WTC11 (cell line): ENCODE results near the gene LRMDA. TPM values are rescaled to one million over a fixed set of nuclear protein-coding genes. Genes with fewer than 3 reads are reported as not detected.

Experiments used
- ATAC-seq: fragments of 200-7000 bp; cut with Tn5 transposase; 2 replicates; pipeline ENCODE4 v1.10.0; 2021; ENCODE audit warnings: mild to moderate bottlenecking, moderate library complexity
- CTCF ChIA-PET: fragments of 300-600 bp; sonication (Branson Sonifier 250); formaldehyde crosslinking; loops from one replicate; lab custom pipeline; 2021; ENCODE audit warnings: antibody characterized with exemption; lab: Charles Lee
- POLR2A ChIA-PET: fragments of 350-600 bp; sonication (Branson Sonifier 250); formaldehyde crosslinking; loops from one replicate; lab custom pipeline; 2021; ENCODE audit warnings: antibody characterized with exemption; lab: Charles Lee
- DNase-seq: peaks from one replicate; pipeline ENCODE4 v3.0.0; 2021; ENCODE audit warnings: low spot score
- H3K27ac Mint-ChIP-seq: 2 replicates; pipeline ENCODE4 v1.8.0; 2021; ENCODE audit warnings: mixed read lengths
- H3K27me3 Mint-ChIP-seq: 2 replicates; pipeline ENCODE4 v1.8.0; 2021; ENCODE audit warnings: low read depth, mild to moderate bottlenecking, moderate library complexity, mixed read lengths
- H3K36me3 Mint-ChIP-seq: 2 replicates; pipeline ENCODE4 v1.8.0; 2021; ENCODE audit warnings: mixed read lengths
- H3K4me1 Mint-ChIP-seq: 2 replicates; pipeline ENCODE4 v1.8.0; 2022; ENCODE audit warnings: mixed read lengths
- H3K4me3 Mint-ChIP-seq: 2 replicates; pipeline ENCODE4 v1.8.0; 2021; ENCODE audit warnings: mild to moderate bottlenecking, moderate library complexity, mixed read lengths
- H3K9me3 Mint-ChIP-seq: 2 replicates; pipeline ENCODE4 v1.8.0; 2021; ENCODE audit warnings: mixed read lengths
- FOXK1 ChIP-seq: sonication (generic); formaldehyde crosslinking; IDR thresholded peaks from 2 replicates; pipeline ENCODE4 v1.8.0; 2022; ENCODE audit warnings: mild to moderate bottlenecking, moderate library complexity, missing genetic modification reagents
- HMGA2 ChIP-seq: fragments of 250-450 bp; sonication (Bioruptor Pico); IDR thresholded peaks from 2 replicates; pipeline ENCODE4 v1.4.0; 2021; ENCODE audit warnings: mild to moderate bottlenecking, moderate library complexity
- IRF2 ChIP-seq: sonication (generic); formaldehyde crosslinking; IDR thresholded peaks from 2 replicates; pipeline ENCODE4 v1.8.0; 2022; ENCODE audit warnings: low read depth, missing genetic modification reagents, borderline replicate concordance
- MYBL2 ChIP-seq: sonication (generic); formaldehyde crosslinking; IDR thresholded peaks from 2 replicates; pipeline ENCODE4 v1.8.1; 2023; ENCODE audit warnings: mild to moderate bottlenecking, moderate library complexity, missing genetic modification reagents
- OVOL2 ChIP-seq: fragments of 250-450 bp; sonication (Bioruptor Pico); IDR thresholded peaks from 2 replicates; pipeline ENCODE4 v1.9.0; 2021; ENCODE audit warnings: mild to moderate bottlenecking, borderline replicate concordance
- RELA ChIP-seq: sonication (generic); formaldehyde crosslinking; IDR thresholded peaks from 2 replicates; pipeline ENCODE4 v1.8.1; 2022; ENCODE audit warnings: missing genetic modification reagents, mild to moderate bottlenecking, borderline replicate concordance
- TEAD4 ChIP-seq: sonication (generic); formaldehyde crosslinking; IDR thresholded peaks from 2 replicates; pipeline ENCODE4 v1.8.0; 2022; ENCODE audit warnings: mild to moderate bottlenecking, missing genetic modification reagents
- ZNF219 ChIP-seq: sonication (generic); formaldehyde crosslinking; IDR thresholded peaks from 2 replicates; pipeline ENCODE4 v1.8.0; 2023; ENCODE audit warnings: missing genetic modification reagents, mild to moderate bottlenecking, borderline replicate concordance
- ZNF263 ChIP-seq: sonication (generic); formaldehyde crosslinking; IDR thresholded peaks from 2 replicates; pipeline ENCODE4 v1.8.1; 2022; ENCODE audit warnings: low read depth, mild to moderate bottlenecking, moderate library complexity, missing genetic modification reagents
- total RNA-seq: library from RNA; stranded (reverse); gene quantifications from 3 replicates; pipeline ENCODE4 v1.2.3, GENCODE V29; 2021
- TF ChIP-seq, protein P1 (sequence below): sonication (generic); formaldehyde crosslinking; IDR thresholded peaks from 2 replicates; pipeline ENCODE4 v1.8.1; 2023; ENCODE audit warnings: mild to moderate bottlenecking, missing genetic modification reagents
- TF ChIP-seq, protein P2 (sequence below): sonication (generic); formaldehyde crosslinking; IDR thresholded peaks from 2 replicates; pipeline ENCODE4 v1.8.1; 2022; ENCODE audit warnings: mild to moderate bottlenecking, missing genetic modification reagents, moderate library complexity, borderline replicate concordance
- TF ChIP-seq, protein P3 (sequence below): sonication (generic); formaldehyde crosslinking; IDR thresholded peaks from 2 replicates; pipeline ENCODE4 v1.8.0; 2022; ENCODE audit warnings: mild to moderate bottlenecking, missing genetic modification reagents
- TF ChIP-seq, protein P4 (sequence below): sonication (generic); formaldehyde crosslinking; IDR thresholded peaks from 2 replicates; pipeline ENCODE4 v1.8.0; 2022; ENCODE audit warnings: mild to moderate bottlenecking, missing genetic modification reagents
- TF ChIP-seq, protein P5 (sequence below): sonication (generic); formaldehyde crosslinking; IDR thresholded peaks from 2 replicates; pipeline ENCODE4 v1.8.1; 2023; ENCODE audit warnings: mild to moderate bottlenecking, missing genetic modification reagents, moderate library complexity
- TF ChIP-seq, protein P6 (sequence below): sonication (generic); formaldehyde crosslinking; IDR thresholded peaks from 2 replicates; pipeline ENCODE4 v1.8.1; 2023; ENCODE audit warnings: mild to moderate bottlenecking, missing genetic modification reagents, borderline replicate concordance
- TF ChIP-seq, protein P7 (sequence below): sonication (generic); formaldehyde crosslinking; IDR thresholded peaks from 2 replicates; pipeline ENCODE4 v1.8.1; 2022; ENCODE audit warnings: missing genetic modification reagents, borderline replicate concordance
- TF ChIP-seq, protein P8 (sequence below): sonication (generic); formaldehyde crosslinking; IDR thresholded peaks from 2 replicates; pipeline ENCODE4 v1.8.1; 2022; ENCODE audit warnings: low read depth, mild to moderate bottlenecking, moderate library complexity, missing genetic modification reagents, borderline replicate concordance

The LRMDA gene
- total RNA-seq, 1 experiment from 2014 or later: 0.92 TPM

DNA sequence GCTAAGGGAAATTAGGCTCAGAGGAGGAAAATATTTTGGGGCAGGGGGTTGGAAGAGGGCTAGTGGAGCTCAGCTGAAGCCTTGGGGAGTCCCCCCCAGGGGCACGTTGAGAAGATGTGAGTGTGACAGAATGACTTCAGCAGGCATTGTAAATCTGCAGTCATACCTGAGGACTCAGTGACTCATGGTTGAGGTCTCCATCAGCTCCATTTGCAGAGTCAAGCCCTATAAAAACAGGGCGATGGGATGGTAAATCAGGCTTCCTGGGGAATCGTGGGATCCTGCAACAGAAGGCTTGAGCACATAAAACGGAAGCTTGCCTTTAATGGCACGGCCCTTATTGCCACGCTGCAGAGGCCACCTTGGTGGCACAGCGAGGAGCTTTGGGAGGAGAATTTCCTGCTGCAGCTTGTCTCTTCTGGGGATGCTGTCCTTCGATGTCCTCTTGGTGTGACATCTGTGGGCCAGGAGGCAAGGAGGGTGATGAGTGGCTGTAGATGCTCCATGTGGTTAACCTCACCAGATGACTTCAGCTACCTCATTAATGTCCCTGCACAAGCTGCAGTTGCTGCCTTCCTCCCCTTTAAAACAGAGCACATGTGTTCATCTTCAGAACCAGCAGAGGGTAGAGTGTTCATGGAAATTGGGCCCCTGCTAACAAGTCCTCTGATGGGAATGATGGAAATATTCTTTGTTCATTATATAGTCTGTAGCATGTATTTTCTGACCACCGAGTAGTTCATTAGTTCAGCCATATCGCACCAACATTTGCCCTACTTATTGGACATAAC, 285.9 kb downstream of the LRMDA start:
- ATAC-seq: no peak
- H3K27ac Mint-ChIP-seq: no peak overlapping the region
- H3K36me3 Mint-ChIP-seq: no peaks in the 10 kb centered on the region
- TF ChIP-seq, protein P1, sequence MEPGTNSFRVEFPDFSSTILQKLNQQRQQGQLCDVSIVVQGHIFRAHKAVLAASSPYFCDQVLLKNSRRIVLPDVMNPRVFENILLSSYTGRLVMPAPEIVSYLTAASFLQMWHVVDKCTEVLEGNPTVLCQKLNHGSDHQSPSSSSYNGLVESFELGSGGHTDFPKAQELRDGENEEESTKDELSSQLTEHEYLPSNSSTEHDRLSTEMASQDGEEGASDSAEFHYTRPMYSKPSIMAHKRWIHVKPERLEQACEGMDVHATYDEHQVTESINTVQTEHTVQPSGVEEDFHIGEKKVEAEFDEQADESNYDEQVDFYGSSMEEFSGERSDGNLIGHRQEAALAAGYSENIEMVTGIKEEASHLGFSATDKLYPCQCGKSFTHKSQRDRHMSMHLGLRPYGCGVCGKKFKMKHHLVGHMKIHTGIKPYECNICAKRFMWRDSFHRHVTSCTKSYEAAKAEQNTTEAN: no peak
- TF ChIP-seq MYBL2 (CRISPR knock-in tag) (no peak), RELA (CRISPR knock-in tag) (no peak), ZNF263 (CRISPR knock-in tag) (no peak), TEAD4 (CRISPR knock-in tag) (no peak), HMGA2 (CRISPR knock-in tag) (no peak), IRF2 (CRISPR knock-in tag) (no peak), ZNF219 (CRISPR knock-in tag) (no peak), FOXK1 (no peak), OVOL2 (no peak)
- TF ChIP-seq, protein P2, sequence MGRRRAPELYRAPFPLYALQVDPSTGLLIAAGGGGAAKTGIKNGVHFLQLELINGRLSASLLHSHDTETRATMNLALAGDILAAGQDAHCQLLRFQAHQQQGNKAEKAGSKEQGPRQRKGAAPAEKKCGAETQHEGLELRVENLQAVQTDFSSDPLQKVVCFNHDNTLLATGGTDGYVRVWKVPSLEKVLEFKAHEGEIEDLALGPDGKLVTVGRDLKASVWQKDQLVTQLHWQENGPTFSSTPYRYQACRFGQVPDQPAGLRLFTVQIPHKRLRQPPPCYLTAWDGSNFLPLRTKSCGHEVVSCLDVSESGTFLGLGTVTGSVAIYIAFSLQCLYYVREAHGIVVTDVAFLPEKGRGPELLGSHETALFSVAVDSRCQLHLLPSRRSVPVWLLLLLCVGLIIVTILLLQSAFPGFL (CRISPR knock-in tag): no peak
- TF ChIP-seq, protein P3, sequence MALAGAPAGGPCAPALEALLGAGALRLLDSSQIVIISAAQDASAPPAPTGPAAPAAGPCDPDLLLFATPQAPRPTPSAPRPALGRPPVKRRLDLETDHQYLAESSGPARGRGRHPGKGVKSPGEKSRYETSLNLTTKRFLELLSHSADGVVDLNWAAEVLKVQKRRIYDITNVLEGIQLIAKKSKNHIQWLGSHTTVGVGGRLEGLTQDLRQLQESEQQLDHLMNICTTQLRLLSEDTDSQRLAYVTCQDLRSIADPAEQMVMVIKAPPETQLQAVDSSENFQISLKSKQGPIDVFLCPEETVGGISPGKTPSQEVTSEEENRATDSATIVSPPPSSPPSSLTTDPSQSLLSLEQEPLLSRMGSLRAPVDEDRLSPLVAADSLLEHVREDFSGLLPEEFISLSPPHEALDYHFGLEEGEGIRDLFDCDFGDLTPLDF: no peak
- TF ChIP-seq, protein P4, sequence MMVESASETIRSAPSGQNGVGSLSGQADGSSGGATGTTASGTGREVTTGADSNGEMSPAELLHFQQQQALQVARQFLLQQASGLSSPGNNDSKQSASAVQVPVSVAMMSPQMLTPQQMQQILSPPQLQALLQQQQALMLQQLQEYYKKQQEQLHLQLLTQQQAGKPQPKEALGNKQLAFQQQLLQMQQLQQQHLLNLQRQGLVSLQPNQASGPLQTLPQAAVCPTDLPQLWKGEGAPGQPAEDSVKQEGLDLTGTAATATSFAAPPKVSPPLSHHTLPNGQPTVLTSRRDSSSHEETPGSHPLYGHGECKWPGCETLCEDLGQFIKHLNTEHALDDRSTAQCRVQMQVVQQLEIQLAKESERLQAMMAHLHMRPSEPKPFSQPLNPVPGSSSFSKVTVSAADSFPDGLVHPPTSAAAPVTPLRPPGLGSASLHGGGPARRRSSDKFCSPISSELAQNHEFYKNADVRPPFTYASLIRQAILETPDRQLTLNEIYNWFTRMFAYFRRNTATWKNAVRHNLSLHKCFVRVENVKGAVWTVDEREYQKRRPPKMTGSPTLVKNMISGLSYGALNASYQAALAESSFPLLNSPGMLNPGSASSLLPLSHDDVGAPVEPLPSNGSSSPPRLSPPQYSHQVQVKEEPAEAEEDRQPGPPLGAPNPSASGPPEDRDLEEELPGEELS (CRISPR knock-in tag): no peak
- TF ChIP-seq, protein P5, sequence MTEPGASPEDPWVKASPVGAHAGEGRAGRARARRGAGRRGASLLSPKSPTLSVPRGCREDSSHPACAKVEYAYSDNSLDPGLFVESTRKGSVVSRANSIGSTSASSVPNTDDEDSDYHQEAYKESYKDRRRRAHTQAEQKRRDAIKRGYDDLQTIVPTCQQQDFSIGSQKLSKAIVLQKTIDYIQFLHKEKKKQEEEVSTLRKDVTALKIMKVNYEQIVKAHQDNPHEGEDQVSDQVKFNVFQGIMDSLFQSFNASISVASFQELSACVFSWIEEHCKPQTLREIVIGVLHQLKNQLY: no peak
- TF ChIP-seq, protein P6, sequence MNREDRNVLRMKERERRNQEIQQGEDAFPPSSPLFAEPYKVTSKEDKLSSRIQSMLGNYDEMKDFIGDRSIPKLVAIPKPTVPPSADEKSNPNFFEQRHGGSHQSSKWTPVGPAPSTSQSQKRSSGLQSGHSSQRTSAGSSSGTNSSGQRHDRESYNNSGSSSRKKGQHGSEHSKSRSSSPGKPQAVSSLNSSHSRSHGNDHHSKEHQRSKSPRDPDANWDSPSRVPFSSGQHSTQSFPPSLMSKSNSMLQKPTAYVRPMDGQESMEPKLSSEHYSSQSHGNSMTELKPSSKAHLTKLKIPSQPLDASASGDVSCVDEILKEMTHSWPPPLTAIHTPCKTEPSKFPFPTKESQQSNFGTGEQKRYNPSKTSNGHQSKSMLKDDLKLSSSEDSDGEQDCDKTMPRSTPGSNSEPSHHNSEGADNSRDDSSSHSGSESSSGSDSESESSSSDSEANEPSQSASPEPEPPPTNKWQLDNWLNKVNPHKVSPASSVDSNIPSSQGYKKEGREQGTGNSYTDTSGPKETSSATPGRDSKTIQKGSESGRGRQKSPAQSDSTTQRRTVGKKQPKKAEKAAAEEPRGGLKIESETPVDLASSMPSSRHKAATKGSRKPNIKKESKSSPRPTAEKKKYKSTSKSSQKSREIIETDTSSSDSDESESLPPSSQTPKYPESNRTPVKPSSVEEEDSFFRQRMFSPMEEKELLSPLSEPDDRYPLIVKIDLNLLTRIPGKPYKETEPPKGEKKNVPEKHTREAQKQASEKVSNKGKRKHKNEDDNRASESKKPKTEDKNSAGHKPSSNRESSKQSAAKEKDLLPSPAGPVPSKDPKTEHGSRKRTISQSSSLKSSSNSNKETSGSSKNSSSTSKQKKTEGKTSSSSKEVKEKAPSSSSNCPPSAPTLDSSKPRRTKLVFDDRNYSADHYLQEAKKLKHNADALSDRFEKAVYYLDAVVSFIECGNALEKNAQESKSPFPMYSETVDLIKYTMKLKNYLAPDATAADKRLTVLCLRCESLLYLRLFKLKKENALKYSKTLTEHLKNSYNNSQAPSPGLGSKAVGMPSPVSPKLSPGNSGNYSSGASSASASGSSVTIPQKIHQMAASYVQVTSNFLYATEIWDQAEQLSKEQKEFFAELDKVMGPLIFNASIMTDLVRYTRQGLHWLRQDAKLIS (CRISPR knock-in tag): no peak
- TF ChIP-seq, protein P7, sequence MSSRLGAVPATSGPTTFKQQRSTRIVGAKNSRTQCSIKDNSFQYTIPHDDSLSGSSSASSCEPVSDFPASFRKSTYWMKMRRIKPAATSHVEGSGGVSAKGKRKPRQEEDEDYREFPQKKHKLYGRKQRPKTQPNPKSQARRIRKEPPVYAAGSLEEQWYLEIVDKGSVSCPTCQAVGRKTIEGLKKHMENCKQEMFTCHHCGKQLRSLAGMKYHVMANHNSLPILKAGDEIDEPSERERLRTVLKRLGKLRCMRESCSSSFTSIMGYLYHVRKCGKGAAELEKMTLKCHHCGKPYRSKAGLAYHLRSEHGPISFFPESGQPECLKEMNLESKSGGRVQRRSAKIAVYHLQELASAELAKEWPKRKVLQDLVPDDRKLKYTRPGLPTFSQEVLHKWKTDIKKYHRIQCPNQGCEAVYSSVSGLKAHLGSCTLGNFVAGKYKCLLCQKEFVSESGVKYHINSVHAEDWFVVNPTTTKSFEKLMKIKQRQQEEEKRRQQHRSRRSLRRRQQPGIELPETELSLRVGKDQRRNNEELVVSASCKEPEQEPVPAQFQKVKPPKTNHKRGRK (CRISPR knock-in tag): no peak
- TF ChIP-seq, protein P8, sequence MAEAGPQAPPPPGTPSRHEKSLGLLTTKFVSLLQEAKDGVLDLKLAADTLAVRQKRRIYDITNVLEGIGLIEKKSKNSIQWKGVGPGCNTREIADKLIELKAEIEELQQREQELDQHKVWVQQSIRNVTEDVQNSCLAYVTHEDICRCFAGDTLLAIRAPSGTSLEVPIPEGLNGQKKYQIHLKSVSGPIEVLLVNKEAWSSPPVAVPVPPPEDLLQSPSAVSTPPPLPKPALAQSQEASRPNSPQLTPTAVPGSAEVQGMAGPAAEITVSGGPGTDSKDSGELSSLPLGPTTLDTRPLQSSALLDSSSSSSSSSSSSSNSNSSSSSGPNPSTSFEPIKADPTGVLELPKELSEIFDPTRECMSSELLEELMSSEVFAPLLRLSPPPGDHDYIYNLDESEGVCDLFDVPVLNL (CRISPR knock-in tag): no peak
- TF ChIP-seq, all 79 proteins: peak for 0
- Mint-ChIP-seq H3K4me3 (no peak overlapping the region), H3K4me1 (peaks cover 13% of the 10 kb centered on the region), H3K9me3 (no peaks in the 10 kb centered on the region), H3K27me3 (peaks cover 1% of the 10 kb centered on the region; the same call in 1 of the 2 replicates)
- DNase-seq: no peak
- ChIA-PET CTCF (interaction anchor here (1.0 to 1.9 kb wide), 2 partner anchors 319 kb away, joined by 3 to 6 read pairs; no protein-coding TSS in a partner anchor), POLR2A (no interaction called here)
